SU-DHL-6 (cell line): ENCODE data around the gene DDX27.

ENCODE experiments used
- EZH2phosphoT487 ChIP-seq: fragments of 200-600 bp; sonication (generic), shearing (Covaris generic); conservative IDR thresholded peaks from 2 replicates; pipeline ENCODE4 v1.6.1; 2018; ENCODE audit warnings: mild to moderate bottlenecking, antibody characterized with exemption, low read length, moderate library complexity, mixed read lengths
- TF ChIP-seq, protein P1 (sequence below): fragments of 200-600 bp; sonication (generic); IDR thresholded peaks from one replicate; pipeline ENCODE4 v1.5.1; 2017; ENCODE audit warnings: antibody characterized with exemption, mild to moderate bottlenecking, low read length, moderate library complexity; ENCODE audit not compliant: insufficient read depth, poor library complexity, severe bottlenecking

DNA sequence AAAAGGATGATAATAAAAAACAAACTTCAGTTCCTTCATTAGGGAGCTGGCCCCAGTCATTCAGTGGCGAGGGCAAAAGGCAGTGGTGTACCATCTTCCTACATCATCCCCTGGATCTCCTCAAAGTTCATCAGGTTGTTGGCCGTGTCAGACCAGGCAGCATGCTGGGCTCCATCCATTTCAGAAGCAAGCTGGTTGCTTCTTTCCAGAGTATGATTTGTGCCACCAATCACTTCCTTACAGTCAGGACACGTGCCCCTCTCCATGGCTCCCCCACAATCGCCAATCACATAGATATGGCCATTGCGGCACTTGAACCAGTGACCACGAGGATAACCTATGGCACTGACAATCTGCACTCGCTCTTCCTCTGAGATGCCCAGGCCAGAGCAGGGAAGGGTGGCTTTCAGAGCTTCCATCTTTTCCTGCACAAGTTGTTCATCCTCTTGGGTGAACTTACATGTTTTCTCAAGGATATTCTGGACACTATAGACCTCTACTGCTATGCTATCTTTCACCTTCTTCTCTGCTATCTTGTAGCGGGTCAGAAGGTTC, 28.0 kb downstream of the DDX27 start:
- TF ChIP-seq, protein P1, sequence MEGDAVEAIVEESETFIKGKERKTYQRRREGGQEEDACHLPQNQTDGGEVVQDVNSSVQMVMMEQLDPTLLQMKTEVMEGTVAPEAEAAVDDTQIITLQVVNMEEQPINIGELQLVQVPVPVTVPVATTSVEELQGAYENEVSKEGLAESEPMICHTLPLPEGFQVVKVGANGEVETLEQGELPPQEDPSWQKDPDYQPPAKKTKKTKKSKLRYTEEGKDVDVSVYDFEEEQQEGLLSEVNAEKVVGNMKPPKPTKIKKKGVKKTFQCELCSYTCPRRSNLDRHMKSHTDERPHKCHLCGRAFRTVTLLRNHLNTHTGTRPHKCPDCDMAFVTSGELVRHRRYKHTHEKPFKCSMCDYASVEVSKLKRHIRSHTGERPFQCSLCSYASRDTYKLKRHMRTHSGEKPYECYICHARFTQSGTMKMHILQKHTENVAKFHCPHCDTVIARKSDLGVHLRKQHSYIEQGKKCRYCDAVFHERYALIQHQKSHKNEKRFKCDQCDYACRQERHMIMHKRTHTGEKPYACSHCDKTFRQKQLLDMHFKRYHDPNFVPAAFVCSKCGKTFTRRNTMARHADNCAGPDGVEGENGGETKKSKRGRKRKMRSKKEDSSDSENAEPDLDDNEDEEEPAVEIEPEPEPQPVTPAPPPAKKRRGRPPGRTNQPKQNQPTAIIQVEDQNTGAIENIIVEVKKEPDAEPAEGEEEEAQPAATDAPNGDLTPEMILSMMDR = no peak
- no peak for TF ChIP-seq EZH2phosphoT487
